Right lobe of liver (tissue), 4 donors: ENCODE data around the gene DYNC2LI1.

Source experiments
- POLR2A ChIP-seq: fragments of 450-650 bp; IDR thresholded peaks from one replicate; pipeline ENCODE4 v1.6.1; 2017; ENCODE audit warnings: antibody characterized with exemption, mild to moderate bottlenecking
- TF ChIP-seq, protein P1 (sequence below), 4 donors: fragments of 200-600 bp in 3 of 4; fragments of 450-650 bp in 1 of 4; IDR thresholded peaks; one replicate each; pipeline versions ENCODE4 v1.5.1 to v1.8.0; 2016 to 2022; ENCODE audit warnings: antibody characterized with exemption in 4 of 4, mild to moderate bottlenecking in 2 of 4
- donor health status: DM: no; HTN: no; CAD: no.
- donor health status: DM: no; HTN: no; CAD: no.
- donor health status: DM: no; HTN: yes; CAD: no.

DNA sequence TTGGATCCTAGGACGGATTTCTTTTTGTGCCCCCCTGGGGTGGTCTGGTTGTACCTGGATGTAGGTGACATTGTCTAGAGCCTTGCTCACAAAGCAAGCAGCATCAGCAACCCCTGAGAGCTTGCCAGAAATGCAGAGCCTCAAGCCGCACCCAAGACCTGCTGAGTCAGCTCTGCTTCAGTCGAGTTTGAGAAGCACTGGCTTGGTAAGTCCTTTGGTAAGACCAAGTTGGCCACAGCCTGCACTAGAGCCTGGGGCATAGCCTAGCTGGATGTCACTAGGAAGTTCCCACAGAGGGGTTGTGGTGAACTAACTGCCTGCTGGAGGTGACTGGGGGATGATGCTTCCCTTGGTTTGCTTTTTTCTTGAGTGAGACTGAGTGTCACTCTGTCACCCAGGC is 58.6 kb downstream of the DYNC2LI1 start:
- TF ChIP-seq, protein P1, sequence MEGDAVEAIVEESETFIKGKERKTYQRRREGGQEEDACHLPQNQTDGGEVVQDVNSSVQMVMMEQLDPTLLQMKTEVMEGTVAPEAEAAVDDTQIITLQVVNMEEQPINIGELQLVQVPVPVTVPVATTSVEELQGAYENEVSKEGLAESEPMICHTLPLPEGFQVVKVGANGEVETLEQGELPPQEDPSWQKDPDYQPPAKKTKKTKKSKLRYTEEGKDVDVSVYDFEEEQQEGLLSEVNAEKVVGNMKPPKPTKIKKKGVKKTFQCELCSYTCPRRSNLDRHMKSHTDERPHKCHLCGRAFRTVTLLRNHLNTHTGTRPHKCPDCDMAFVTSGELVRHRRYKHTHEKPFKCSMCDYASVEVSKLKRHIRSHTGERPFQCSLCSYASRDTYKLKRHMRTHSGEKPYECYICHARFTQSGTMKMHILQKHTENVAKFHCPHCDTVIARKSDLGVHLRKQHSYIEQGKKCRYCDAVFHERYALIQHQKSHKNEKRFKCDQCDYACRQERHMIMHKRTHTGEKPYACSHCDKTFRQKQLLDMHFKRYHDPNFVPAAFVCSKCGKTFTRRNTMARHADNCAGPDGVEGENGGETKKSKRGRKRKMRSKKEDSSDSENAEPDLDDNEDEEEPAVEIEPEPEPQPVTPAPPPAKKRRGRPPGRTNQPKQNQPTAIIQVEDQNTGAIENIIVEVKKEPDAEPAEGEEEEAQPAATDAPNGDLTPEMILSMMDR (IDR thresholded peaks at IDR 0.05) = no peak
- no peak for TF ChIP-seq POLR2A
